ENCODE measurements around the gene FOXK2. TPM values are rescaled to one million over a fixed set of nuclear protein-coding genes. Genes with fewer than 3 reads are reported as not detected.

The FOXK2 gene
- total RNA-seq, 2 donors from 2014 or later, result 27.8 to 40.3 TPM

- peaks cover 0 to 48% of the 10 kb centered on the region in 2 donors for H3K4me1 ChIP-seq
- no peaks in the 10 kb centered on the region for H3K9me3 ChIP-seq
- no peaks in the 10 kb centered on the region for H3K36me3 ChIP-seq
- no peak for TF ChIP-seq CTCF (IDR thresholded peaks at IDR 0.05)
- H3K27me3 ChIP-seq, result no peaks in the 10 kb centered on the region
- peak overlapping the region; percentile 21 to 40 for H3K4me3 ChIP-seq
- H3K27ac ChIP-seq, result peak overlapping the region; percentile 80
- no peak for DNase-seq (ENCODE audit: low spot score)
These were observed 25.0 kb downstream of the FOXK2 start for GRCh38 chr17:82544431-82545070.

- Histone ChIP-seq H3K9me3 (no peaks in the 10 kb centered on the region), H3K36me3 (no peaks in the 10 kb centered on the region), H3K4me3 (peak overlapping the region; percentile 21 to 40), H3K27me3 (no peaks in the 10 kb centered on the region), H3K4me1 (peaks cover 0 to 51% of the 10 kb centered on the region in 2 donors), H3K27ac (peak overlapping the region; percentile 80)
- DNase-seq (ENCODE audit: low spot score), result no peak
- no peak for TF ChIP-seq CTCF (IDR thresholded peaks at IDR 0.05)
These were observed 25.5 kb downstream of the FOXK2 start for GRCh38 chr17:82545071-82545462.

GRCh38 chr17:82547981-82548380 is 28.4 kb downstream of the FOXK2 start:
- Histone ChIP-seq H3K27ac (peak overlapping the region; percentile 43 to 68), H3K27me3 (no peaks in the 10 kb centered on the region), H3K36me3 (no peaks in the 10 kb centered on the region), H3K9me3 (no peaks in the 10 kb centered on the region), H3K4me3 (no peak overlapping the region), H3K4me1 (peaks cover 3 to 62% of the 10 kb centered on the region in 2 donors)
- no peak for TF ChIP-seq CTCF (IDR thresholded peaks at IDR 0.05)
- DNase-seq (ENCODE audit: low spot score), result no peak

GRCh38 chr17:82548681-82549303 is 29.3 kb downstream of the FOXK2 start:
- peaks cover 3 to 63% of the 10 kb centered on the region in 2 donors for H3K4me1 ChIP-seq
- no peaks in the 10 kb centered on the region for H3K9me3 ChIP-seq
- H3K4me3 ChIP-seq, result no peak overlapping the region
- DNase-seq (ENCODE audit: low spot score), result no peak
- H3K27ac ChIP-seq, result peak overlapping the region; percentile 43 to 68
- no peak for TF ChIP-seq CTCF (IDR thresholded peaks at IDR 0.05)
- no peaks in the 10 kb centered on the region for H3K36me3 ChIP-seq
- no peaks in the 10 kb centered on the region for H3K27me3 ChIP-seq

GRCh38 chr17:82551779-82552457 is 32.4 kb downstream of the FOXK2 start:
- TF ChIP-seq CTCF (IDR thresholded peaks at IDR 0.05), result peak; percentile 61 to 87
- Histone ChIP-seq H3K36me3 (no peaks in the 10 kb centered on the region), H3K9me3 (no peaks in the 10 kb centered on the region), H3K4me3 (no peak overlapping the region), H3K4me1 (peaks cover 3 to 57% of the 10 kb centered on the region in 2 donors), H3K27ac (peak overlapping the region; percentile 72 to 79), H3K27me3 (no peaks in the 10 kb centered on the region)
- peak; percentile 85 for DNase-seq (ENCODE audit: low spot score)
